ENCODE results near the gene MYO6. TPM values are rescaled to one million over a fixed set of nuclear protein-coding genes. Genes with fewer than 3 reads are reported as not detected.

MYO6 gene
- total RNA-seq, 1 donor from 2014 or later = 56.1 TPM

DNA sequence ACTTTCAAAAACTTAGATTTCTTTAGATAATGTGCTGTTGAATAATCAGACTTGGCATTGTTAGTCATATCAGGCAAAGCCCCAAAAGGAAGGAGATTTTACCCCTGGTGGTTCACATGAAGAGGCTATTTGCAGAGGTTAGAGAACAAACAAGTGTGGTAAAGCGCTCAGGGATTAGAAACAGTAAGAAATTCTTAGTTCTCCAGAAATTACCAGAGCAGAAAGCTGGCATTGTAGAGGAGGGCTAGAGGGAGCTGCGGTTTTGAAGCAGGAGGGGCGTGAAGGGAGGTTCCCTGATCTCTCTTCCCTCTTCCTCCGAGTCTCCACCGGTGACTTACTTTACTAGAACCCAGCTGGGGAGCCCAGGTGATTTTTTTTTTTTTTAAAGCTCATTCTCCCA, 10.2 kb downstream of the MYO6 start:
- DNase-seq (ENCODE audit: low read depth) = no peak
- Histone ChIP-seq H3K36me3 (ENCODE audit: control insufficient read depth, insufficient read depth, low read length) (no peaks in the 10 kb centered on the region), H3K27me3 (ENCODE audit: control insufficient read depth, insufficient read depth, low read length) (no peaks in the 10 kb centered on the region), H3K4me3 (ENCODE audit: low read depth, low read length) (no peak overlapping the region)
- TF ChIP-seq, protein P1, sequence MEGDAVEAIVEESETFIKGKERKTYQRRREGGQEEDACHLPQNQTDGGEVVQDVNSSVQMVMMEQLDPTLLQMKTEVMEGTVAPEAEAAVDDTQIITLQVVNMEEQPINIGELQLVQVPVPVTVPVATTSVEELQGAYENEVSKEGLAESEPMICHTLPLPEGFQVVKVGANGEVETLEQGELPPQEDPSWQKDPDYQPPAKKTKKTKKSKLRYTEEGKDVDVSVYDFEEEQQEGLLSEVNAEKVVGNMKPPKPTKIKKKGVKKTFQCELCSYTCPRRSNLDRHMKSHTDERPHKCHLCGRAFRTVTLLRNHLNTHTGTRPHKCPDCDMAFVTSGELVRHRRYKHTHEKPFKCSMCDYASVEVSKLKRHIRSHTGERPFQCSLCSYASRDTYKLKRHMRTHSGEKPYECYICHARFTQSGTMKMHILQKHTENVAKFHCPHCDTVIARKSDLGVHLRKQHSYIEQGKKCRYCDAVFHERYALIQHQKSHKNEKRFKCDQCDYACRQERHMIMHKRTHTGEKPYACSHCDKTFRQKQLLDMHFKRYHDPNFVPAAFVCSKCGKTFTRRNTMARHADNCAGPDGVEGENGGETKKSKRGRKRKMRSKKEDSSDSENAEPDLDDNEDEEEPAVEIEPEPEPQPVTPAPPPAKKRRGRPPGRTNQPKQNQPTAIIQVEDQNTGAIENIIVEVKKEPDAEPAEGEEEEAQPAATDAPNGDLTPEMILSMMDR (IDR thresholded peaks at IDR 0.05; ENCODE audit: insufficient read depth, low read length, poor library complexity, severe bottlenecking) = no peak

DNA sequence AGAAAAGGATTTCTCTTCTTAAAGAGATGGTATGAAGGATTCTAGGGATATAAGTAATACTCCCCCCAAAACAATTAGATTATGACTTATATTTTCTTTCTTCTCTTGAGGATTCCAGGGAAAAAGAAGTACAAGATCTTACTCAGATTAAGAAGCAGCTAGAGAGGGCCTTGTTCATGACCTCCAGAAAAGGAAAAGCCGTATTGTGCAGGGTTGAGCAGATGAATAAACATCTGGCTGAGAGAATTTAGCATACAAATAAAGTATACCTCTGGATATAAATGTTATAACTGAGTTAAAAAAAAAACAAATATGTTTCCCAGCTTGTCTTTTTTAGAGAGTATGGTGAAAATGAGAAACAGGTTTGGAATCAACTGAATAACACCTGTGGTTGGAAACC, 11.3 kb downstream of the MYO6 start:
- TF ChIP-seq, protein P1 (IDR thresholded peaks at IDR 0.05; ENCODE audit: insufficient read depth, low read length, poor library complexity, severe bottlenecking) = no peak
- H3K4me3 ChIP-seq (ENCODE audit: low read depth, low read length) = no peak overlapping the region
- H3K36me3 ChIP-seq (ENCODE audit: control insufficient read depth, insufficient read depth, low read length) = no peaks in the 10 kb centered on the region
- H3K27me3 ChIP-seq (ENCODE audit: control insufficient read depth, insufficient read depth, low read length) = no peaks in the 10 kb centered on the region
- DNase-seq (ENCODE audit: low read depth) = no peak

DNA sequence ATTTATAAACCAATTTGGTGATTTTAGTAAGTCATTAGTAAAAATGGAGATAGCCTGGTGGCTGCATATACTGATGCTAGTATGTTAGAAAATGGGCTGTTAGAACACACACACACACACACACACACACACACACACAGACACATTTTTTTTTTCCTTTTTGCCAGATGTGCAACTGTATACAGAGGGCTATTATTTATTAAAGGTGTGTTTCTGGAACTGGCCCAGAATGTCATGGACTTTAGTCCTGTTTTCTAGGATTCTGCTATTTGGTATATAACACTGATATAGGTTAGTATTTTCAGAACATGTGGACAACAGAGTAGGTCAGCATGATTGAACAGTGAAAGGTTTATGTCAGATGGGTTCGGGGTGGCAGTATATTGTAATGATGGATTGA, 12.4 kb downstream of the MYO6 start:
- DNase-seq (ENCODE audit: low read depth) = no peak
- Histone ChIP-seq H3K4me3 (ENCODE audit: low read depth, low read length) (no peak overlapping the region), H3K36me3 (ENCODE audit: control insufficient read depth, insufficient read depth, low read length) (no peaks in the 10 kb centered on the region), H3K27me3 (ENCODE audit: control insufficient read depth, insufficient read depth, low read length) (no peaks in the 10 kb centered on the region)
- TF ChIP-seq, protein P1 (IDR thresholded peaks at IDR 0.05; ENCODE audit: insufficient read depth, low read length, poor library complexity, severe bottlenecking) = no peak

DNA sequence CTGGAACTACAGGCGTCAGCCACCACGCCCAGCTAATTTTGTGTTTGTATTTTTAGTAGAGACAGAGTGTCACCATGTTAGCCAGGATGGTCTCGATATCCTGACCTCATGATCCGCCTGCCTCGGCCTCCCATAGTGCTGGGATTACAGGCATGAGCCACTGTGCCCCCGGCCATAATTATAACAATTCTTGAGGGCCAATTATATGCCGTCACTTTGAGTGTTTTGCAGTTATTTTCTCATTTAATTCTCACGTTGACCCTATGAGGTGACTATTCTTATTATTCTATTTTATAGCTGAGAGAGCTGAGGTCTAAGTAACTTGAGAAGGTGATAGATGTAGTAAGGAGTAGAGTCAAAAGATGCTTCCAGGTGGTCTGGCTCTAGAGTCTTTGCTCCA, 13.0 kb downstream of the MYO6 start:
- DNase-seq (ENCODE audit: low read depth) = no peak
- Histone ChIP-seq H3K36me3 (ENCODE audit: control insufficient read depth, insufficient read depth, low read length) (no peaks in the 10 kb centered on the region), H3K27me3 (ENCODE audit: control insufficient read depth, insufficient read depth, low read length) (no peaks in the 10 kb centered on the region), H3K4me3 (ENCODE audit: low read depth, low read length) (no peak overlapping the region)
- TF ChIP-seq, protein P1 (IDR thresholded peaks at IDR 0.05; ENCODE audit: insufficient read depth, low read length, poor library complexity, severe bottlenecking) = no peak

DNA sequence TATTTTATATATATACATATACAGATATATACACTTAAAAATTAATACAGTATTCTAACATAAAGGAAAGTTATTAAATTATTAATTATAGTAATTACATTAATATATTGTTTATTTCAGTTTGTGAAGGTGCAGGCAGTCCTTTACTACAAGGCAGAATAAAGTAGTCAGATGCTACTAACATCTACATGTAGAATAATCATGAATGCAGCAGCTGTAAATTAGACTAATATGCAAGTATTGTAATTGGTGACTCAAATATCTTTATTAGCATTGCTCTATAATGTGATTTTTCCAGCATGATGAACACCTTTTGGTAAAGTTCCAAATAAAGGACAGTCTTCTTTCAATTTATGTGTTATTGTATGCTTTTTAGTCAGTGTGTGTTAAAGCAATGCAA, 17.3 kb downstream of the MYO6 start:
- TF ChIP-seq, protein P1 (IDR thresholded peaks at IDR 0.05; ENCODE audit: insufficient read depth, low read length, poor library complexity, severe bottlenecking) = no peak
- Histone ChIP-seq H3K36me3 (ENCODE audit: control insufficient read depth, insufficient read depth, low read length) (no peaks in the 10 kb centered on the region), H3K4me3 (ENCODE audit: low read depth, low read length) (no peak overlapping the region), H3K27me3 (ENCODE audit: control insufficient read depth, insufficient read depth, low read length) (no peaks in the 10 kb centered on the region)
- no peak for DNase-seq (ENCODE audit: low read depth)

DNA sequence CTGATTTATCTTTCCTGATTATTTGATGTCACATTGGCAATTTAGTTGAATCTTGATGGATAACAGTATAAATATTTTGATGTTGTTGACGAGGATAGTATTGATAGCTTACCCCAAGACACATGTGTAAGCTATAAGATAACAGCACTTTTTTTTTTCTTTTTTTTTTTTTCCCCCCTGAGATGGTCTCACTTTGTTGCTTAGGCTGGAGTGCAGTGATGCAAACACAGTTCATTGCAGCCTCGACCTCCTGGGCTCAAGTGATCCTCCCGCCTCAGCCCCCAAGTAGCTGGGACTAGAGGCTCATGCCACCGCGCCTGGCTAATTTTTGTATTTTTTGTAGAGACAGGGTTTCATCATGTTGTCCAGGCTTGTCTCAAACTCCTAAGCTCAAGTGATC, 21.8 kb downstream of the MYO6 start:
- no peak for DNase-seq (ENCODE audit: low read depth)
- TF ChIP-seq, protein P1 (IDR thresholded peaks at IDR 0.05; ENCODE audit: insufficient read depth, low read length, poor library complexity, severe bottlenecking) = no peak
- Histone ChIP-seq H3K36me3 (ENCODE audit: control insufficient read depth, insufficient read depth, low read length) (no peaks in the 10 kb centered on the region), H3K4me3 (ENCODE audit: low read depth, low read length) (no peak overlapping the region), H3K27me3 (ENCODE audit: control insufficient read depth, insufficient read depth, low read length) (no peaks in the 10 kb centered on the region)

All from kidney epithelial cell (primary cell).